CD4-positive, alpha-beta T cell treated with Interleukin-21 for 1 hour (primary cell): ENCODE measurements around the gene PSME3.

ENCODE experiments used
- DNase-seq: peaks from one replicate; pipeline ENCODE4 v3.0.0-alpha.2; 2020

The PSME3 gene

DNA sequence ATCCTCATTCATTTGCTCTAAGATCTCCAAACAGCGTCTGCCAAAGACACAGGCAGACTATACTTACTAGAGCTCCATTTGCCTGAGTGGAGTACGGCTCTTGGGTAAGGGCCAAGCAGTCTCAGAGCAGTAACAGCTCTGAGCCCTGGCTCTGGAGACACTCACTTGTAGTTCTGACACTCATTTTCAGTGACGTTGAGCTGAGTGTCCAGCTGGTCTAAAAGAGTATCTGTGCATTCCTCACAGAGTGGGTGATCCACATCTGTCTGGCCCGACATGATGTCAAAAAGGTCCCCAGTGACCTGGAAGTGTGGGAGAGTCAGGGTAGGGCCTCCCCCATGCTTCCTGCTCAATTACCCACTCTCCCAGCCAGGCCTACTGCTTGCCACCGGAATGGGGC, 14.8 kb upstream of the PSME3 start:
- DNase-seq: no peak

DNA sequence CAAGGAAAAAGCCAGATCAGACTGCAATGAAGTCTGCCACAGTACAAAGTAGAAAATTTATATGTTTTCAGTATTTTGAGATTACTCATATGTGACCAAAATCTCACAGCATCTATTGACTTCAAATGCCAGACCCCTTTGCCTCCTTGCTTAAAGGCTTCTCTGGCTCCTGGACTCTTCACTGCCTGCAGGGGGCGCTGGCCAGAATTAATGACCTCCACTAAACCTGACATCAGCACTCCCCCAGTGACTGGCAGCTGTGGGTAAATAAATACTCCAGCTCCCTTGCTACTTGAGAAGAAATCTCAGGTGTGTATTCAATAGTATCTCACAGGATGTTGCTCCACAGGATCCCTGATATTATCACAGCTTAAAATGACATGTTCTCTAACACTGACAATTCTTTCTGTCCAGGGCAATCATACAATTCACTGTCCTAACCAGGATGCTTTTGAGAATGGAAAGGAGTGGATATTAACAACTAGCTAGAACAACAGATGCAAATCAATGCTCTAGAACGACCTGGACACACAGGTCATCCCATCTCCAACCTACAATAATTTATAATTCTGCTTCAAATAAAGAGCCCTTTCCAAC, 13.2 kb upstream of the PSME3 start:
- peak; percentile 70 for DNase-seq

DNA sequence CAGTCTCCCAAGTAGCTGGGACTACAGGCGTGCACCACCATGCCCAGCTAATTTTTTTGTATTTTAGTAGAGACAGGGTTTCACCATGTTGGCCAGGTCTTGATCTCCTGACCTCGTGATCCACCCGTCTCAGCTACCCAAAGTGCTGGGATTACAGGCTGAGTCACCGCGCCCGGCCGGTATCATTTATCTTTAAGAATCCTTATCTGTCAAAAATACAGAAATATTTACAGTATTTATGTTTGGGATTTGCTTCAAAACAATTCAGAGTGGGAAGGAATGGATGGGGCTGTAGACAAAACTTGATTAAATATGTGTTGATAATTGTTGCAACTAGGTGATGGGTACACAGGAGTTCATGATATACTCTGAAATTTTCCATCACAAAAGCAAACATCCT, 12.0 kb upstream of the PSME3 start:
- no peak for DNase-seq

DNA sequence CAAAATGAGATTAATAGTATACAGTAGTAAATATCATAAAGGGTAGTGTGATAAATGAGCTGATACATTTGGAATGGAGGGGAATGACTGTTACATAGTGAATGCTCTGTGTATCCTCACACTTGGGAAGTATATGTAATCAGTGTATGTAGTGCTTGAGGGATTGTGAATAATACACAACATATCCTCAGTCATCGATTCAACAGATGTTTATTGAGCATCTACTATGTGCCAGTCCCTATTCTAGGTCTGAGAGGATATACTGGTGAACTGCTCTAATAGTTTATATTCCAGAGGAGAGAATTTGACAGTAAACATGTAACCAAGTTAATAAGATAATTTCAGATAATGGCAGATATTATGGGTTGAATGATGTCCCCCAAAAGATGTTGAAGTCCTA, 5.7 kb upstream of the PSME3 start:
- no peak for DNase-seq

DNA sequence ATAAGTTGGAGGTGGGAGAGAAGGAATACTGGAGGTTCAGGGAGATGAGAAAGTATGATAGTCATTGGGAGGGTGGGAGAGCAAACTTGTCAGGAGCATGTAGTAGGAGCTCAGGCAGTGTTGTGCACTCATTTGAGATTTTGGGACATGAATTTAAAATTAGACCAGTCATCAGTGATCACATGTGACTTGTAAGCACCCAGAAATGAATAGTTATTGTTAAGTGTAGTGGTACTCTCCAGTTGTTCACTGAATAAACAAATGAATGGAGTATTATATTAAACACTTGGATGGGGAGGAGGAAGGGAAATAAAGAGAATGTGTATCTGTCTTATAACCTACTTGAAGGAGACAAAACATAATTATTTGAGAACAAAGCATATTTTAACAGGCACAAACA, 2.2 kb upstream of the PSME3 start:
- DNase-seq: no peak

DNA sequence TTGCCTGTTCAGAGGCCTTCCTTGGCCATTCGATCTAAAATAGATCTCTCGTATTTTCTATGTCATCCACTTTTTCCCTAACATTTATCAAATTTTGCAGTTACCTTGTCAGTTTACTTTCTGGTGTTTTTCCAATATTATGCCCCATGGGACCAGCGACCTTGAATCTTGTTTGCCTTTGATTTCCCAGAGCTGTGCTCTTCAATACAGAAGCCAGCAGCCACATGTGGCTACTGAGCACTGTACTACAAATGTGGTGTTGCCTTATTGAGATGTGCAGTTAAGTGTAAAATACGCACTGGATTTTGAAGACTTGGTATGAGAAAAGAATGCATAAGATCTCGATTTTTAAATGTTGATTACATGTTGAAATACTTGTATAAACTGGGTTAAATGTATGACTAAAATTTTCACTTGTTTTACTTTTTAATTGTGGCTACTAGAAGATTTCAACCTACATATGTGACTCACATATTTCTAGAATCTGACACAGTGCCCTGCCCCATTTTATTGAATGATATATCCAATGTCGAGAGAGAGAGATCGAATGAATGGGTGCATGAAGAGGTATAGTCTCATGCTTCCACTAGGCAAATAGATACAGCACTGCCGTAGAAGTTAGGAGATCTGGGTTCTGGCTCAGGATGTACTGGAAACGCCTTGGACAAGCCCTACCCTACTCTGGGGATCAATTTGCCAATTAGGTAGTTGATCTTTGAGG, 824 bp upstream of the PSME3 start:
- DNase-seq: no peak

DNA sequence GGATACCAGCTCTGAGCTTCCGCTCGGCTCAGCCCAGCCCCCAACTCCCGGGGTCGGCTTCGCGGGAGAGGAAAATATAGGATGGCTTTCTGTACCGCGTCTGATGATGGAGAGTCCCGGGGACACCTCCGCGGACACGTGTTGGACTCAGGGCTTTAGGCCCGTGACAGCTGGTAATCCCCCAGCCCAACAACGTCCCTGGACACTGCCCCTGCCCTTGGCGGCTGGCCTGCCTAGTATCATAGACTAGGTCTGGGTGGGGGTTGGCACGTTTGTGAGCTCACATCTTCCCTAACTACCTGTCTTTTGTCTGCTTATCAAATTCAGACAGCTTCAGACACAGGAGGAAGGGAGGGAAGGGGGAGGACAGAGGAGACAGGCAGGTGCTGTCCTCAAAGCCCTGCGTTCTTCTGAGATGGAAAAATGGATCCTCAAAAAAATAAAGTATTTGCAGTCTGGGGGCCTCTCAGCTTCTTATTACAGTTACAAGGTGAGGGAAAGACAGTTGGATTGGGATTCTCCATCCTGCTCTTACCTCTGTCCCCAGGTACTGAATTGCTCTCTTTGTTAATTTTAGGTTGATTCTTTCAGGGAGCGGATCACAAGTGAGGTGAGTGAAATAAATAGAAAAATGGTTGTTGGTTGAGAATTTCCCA, 698 bp downstream of the PSME3 start:
- peak; percentile 4 for DNase-seq

DNA sequence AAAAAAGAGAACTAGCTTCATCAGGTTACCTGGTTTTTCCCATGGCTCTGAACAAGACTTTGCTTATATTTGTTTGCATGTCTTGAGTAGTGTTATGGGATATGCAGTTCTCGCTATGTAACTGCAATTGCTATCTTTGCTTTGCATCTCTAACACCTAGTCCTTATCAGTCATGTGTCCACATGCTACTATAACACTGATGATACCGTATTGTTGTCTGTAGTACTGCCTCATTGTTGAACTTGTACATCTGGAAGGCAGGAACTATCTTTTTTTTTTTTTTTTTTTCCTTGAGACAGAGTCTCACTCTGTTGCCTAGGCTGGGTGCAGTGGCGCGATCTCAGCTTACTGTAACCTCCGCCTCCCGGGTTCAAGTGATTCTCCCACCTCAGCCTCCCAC, 2.5 kb downstream of the PSME3 start:
- DNase-seq: no peak

DNA sequence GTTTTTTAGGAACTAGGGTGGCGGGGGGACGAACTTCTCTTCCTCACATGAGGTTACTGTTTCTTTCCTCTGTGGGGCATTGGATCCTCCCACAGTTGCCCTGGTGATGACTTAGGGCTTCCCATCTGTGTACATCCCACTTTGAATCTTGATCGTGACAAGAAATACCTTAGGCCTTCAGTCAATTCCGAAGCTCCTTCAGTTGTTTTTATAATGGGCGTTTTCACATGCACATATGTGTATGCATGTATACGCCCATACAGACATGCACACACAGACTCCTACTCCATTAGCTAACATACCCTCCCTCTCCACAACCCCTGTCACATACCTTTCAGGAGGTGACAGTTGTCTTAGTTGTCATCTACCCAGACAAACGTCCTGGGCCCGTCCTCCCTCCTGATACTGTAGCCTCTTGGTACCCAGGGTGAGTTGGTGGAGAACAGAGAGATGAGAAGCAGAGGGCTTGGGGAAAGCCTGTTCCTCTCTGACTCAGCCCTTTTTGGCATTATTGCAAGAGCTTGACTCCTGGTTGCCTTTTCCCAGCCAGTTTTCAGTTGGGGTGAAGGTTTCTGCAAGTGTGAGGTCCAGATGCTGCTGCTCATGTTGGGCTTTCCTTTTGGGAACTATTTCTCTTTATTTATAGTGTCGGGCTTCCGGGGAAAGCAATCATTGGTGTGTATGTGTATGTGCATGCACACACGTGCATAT, 8.9 kb downstream of the PSME3 start:
- DNase-seq: no peak

DNA sequence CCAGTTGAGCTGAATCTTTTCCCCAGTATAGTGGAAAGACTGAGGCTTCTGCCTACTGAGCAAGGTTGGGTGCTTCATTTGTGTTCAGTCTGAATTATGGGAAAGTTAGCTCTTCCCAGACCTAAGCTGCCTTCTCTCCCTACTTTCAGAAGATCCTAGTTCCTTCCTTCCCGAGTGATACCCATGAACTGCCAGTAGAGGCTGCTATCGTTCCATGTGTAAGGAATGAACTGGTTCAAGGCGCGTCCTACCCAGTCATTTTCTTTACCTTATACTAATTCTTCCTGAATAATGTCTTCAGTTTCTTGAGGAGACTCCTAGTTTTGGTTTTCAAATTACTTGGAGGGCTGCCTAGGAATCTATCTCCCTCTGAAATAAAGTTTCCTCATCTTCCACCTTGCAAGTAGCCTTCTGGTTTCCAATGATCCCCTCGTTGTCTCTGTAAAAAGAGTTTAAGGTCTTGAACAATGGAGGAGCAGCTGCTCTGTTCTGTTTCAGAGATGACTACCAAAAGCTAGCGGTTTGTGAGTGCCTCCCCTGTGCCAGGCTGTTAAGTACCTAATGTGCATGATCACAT, 10.2 kb downstream of the PSME3 start:
- peak; percentile 34 for DNase-seq

DNA sequence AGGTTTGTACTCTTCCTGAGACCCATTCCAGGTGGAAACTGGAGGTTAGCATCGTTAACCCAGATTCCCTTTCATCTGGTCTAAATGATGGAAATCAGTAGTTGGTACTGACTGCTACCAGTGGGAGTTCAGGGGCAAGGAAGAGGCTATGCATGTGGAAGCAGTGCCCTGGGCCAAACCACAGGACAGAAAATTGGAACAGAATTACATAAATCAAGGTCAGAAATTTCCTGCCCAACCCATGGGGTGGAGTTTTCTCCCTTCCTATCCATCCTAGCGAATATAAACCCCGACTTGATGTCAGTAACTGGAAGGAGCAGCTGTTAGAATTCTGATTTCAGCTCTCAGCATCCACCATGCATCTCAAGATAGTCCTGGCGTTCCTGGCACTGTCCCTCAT, 11.1 kb downstream of the PSME3 start, which contains the start of gene AOC2:
Gene AOC2 (plus strand): TSS at position 310 of the 400 bp plus-strand sequence. CDS start 47 bp downstream, at position 357.
- DNase-seq: no peak

DNA sequence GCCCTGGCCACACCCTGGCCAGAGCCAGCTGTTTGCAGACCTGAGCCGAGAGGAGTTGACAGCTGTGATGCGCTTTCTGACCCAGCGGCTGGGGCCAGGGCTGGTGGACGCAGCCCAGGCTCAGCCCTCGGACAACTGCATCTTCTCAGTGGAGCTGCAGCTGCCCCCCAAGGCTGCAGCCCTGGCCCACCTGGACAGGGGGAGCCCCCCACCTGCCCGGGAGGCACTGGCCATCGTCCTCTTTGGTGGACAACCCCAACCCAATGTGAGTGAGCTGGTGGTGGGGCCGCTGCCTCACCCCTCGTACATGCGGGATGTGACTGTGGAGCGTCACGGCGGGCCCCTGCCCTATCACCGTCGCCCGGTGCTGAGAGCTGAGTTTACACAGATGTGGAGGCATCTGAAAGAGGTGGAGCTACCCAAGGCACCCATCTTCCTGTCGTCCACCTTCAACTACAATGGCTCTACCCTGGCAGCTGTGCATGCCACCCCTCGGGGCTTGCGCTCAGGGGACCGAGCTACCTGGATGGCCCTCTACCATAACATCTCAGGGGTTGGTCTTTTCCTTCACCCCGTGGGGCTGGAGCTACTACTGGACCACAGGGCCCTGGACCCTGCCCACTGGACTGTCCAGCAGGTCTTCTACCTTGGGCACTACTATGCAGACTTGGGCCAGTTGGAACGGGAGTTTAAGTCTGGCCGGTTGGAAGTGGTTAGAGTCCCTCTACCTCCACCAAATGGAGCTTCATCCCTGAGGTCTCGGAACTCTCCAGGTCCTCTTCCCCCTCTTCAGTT, 11.8 kb downstream of the PSME3 start:
- DNase-seq: no peak

DNA sequence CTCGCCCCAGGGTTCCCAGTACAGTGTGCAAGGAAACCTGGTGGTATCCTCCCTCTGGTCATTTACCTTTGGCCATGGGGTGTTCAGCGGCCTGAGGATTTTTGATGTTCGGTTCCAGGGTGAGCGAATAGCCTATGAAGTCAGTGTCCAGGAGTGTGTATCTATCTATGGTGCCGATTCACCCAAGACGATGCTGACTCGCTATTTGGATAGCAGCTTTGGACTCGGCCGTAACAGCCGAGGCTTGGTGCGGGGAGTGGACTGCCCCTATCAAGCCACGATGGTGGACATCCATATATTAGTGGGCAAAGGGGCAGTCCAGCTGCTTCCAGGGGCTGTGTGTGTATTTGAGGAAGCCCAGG, 12.3 kb downstream of the PSME3 start:
- no peak for DNase-seq

DNA sequence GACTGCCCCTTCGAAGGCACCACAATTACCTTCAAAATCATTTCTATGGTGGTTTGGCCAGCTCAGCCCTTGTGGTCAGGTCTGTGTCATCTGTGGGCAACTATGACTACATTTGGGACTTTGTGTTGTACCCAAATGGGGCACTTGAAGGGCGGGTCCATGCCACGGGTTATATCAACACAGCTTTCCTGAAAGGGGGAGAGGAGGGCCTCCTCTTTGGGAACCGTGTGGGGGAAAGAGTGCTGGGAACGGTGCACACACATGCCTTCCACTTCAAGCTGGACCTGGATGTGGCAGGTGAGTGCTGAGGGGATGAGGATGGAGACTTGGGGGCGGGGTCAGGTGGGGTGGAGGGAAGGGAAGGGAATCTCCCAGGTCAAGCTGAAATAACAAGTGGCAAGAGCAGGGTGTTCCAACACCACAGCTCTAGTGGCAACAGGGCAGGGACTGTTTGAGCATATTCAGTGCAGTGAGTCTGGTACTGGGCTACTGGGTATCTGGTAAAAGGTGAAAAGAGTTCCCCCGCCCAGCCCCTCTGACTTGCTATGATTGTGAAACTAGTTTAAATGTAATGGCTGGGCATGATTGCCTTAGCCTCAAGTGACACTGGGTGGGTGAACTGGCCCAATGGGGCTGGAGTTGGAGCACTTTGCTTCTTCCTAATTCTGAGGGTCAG, 12.9 kb downstream of the PSME3 start:
- DNase-seq: no peak

DNA sequence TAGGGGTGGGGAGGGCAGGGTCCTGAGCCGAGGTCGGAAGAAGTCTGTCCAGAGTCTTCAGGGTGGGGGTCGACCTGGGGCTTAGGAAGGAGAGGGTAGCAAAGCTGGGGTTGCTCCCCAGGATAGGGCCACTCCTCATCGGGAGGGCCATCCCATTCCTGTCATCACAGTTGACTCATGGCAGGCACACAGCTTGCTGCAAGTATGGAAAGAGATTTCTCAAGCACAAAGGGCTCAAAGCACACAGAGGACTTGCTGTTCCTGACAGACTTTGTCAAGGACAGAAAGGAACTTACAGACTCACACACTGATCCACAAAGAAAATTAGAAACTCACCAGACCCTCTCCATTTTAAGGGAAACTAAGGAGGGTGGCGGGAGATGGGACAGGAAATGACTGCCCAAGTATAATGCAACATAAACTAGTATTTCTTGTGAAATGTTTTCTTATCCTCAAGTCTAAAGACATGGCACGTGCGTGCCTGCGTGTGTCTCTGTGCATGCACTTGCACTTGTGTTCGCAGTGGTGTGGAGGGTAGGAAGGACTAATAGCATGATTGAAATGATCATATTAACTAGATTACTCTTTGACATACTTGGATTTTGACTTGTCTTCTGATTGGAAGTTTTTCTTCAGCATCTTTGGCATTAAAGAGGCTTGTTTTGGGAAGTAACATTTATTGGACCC, 13.5 kb downstream of the PSME3 start:
- no peak for DNase-seq

DNA sequence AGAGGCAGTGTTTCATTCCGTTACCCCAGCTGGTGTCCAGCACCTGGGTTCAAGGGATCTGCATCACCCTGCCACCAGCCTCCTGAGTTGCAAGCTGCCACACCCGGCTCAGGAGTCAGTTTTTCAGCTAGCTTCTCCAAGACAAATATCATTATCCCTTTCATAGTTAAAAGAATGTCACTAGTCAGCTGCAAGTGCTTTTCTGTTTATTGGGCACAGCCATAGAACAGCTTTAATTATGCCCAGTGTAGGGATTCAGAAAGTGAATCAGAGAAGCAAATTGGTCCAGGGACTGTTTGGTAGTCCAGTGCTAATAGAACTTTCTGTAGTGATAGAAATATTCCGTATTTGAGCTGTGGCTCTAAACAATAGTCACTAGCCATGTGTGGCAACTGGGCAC, 14.9 kb downstream of the PSME3 start:
- no peak for DNase-seq

DNA sequence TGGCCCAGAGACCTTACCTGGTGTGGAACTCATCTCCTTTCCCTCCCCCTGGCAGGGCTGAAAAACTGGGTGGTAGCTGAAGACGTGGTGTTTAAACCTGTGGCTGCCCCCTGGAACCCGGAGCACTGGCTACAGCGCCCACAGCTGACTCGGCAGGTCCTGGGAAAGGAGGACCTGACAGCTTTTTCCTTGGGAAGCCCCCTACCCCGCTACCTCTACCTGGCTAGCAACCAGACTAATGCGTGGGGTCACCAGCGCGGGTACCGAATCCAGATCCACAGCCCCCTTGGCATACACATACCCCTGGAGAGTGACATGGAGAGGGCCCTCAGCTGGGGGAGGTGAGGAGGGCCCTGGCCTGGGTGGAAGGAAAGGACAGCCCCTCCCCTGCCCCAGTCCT, 15.8 kb downstream of the PSME3 start:
- no peak for DNase-seq

DNA sequence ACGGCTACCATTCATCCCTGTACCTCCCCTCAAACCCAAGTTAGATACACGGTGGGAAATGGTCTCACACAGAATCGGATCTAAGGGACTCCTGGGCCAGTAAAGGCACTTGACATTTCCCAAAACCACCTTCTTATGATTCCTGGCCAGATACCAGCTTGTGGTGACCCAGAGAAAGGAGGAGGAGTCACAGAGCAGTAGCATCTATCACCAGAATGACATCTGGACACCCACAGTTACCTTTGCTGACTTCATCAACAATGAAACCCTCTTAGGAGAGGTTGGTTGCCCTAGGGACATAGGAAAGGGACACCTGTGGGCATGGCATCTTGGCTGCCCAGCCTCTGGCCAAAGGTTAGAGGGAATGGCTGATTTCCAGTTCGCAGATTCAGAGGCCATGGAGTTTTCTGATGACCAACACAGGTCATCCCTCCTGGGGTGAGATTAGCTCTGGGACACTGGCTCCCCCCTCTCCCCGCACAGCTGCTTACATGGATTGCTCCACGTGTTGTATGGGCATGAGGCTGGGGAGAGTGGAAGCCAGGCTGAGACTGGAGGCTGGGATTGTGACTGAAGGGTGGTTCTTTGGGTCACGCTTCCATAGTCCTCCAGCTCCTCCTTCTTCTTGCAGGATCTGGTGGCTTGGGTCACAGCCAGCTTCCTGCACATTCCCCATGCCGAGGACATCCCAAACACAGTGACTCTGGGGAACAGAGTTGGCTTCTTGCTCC, 16.4 kb downstream of the PSME3 start:
- DNase-seq: no peak

DNA sequence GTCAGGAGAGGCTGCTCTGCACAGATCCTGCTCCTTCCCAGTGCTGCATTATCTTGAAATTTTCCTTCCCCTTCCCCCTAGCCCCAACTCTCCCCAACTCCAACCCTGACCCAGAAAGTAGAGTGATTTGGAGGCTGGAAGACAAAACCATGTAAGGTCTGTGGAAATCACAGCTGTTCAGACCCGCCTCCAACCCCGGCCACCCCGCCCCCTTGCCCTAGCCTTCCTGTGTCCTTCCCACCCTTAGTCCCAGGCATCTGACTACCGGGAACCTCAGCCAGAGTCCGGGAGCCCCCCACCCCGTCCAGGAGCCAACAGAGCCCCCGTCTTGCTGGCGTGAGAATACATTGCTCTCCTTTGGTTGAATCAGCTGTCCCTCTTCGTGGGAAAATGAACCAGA, 17.8 kb downstream of the PSME3 start, which contains the start of gene AOC3:
Gene AOC3 (plus strand): TSS at position 246 of the 400 bp plus-strand sequence. CDS start 145 bp downstream, at position 391.
- DNase-seq: no peak
